B cell (primary cell): ENCODE data around the gene SUGP1. TPM values are rescaled to one million over a fixed set of nuclear protein-coding genes. Genes with fewer than 3 reads are reported as not detected.

Experiments used
- ATAC-seq: fragments of 200-7000 bp; cut with Tn5 transposase; one replicate; pipeline ENCODE4 v1.10.0; 2021; ENCODE audit warnings: low read depth, mild to moderate bottlenecking, moderate number of reproducible peaks, moderate library complexity
- CTCF ChIA-PET: fragments of 350-600 bp; sonication (Branson Sonifier 250); formaldehyde crosslinking; loops from one replicate; lab custom pipeline; 2021; ENCODE audit warnings: antibody characterized with exemption, inconsistent platforms; lab: Charles Lee
- POLR2A ChIA-PET: fragments of 350-600 bp; sonication (Branson Sonifier 250); formaldehyde crosslinking; loops from one replicate; lab custom pipeline; 2021; ENCODE audit warnings: antibody characterized with exemption; lab: Charles Lee
- DNase-seq: peaks from one replicate; pipeline ENCODE4 v3.0.0; 2013
- H2AFZ ChIP-seq: 2 replicates; pipeline ENCODE4 v1.6.1; 2012; ENCODE audit warnings: mild to moderate bottlenecking, low read depth, low read length; ENCODE audit not compliant: insufficient read depth, poor library complexity, severe bottlenecking
- H3K27ac ChIP-seq, 2 donors: 1 replicate in 1 of 2; 2 replicates in 1 of 2; pipeline ENCODE4 v1.5.1; 2012 to 2013; ENCODE audit warnings: low read length in 2 of 2, mild to moderate bottlenecking in 2 of 2, moderate library complexity in 1 of 2
- H3K27me3 ChIP-seq, 4 experiments: fragments of 200-600 bp in 1 of 4; sonication (generic) in 1 of 4; replicated peaks in 1 of 4; 1 replicate in 2 of 4; 2 replicates in 2 of 4; pipeline versions ENCODE4 v1.6.1 to v1.7.0; 2013 to 2016; ENCODE audit warnings: low read length in 3 of 4, mild to moderate bottlenecking in 2 of 4, mixed read lengths in 1 of 4, moderate library complexity in 1 of 4; ENCODE audit not compliant: insufficient read depth in 4 of 4, control insufficient read depth in 3 of 4; ENCODE audit errors: control extremely low read depth in 1 of 4
- H3K36me3 ChIP-seq, 2 experiments: replicated peaks in 1 of 2; 1 replicate in 1 of 2; 2 replicates in 1 of 2; pipeline versions ENCODE4 v1.6.1 to v1.7.1; 2013; ENCODE audit warnings: low read length in 1 of 2; ENCODE audit not compliant: insufficient read depth in 2 of 2, control insufficient read depth in 1 of 2; ENCODE audit errors: control extremely low read depth in 1 of 2, extremely low read depth in 1 of 2
- H3K4me1 ChIP-seq, 2 donors: fragments of 200-600 bp in 1 of 2; sonication (generic) in 1 of 2; 1 replicate in 1 of 2; 2 replicates in 1 of 2; pipeline versions ENCODE4 v1.5.1 to v1.6.1; 2013 to 2017; ENCODE audit warnings: low read length in 2 of 2; ENCODE audit not compliant: control insufficient read depth in 2 of 2, insufficient read depth in 2 of 2
- H3K4me2 ChIP-seq: replicated peaks from 2 replicates; pipeline ENCODE3; 2012; ENCODE audit warnings: mild to moderate bottlenecking, low read depth, low read length; ENCODE audit not compliant: poor library complexity, severe bottlenecking
- H3K4me3 ChIP-seq, 5 experiments: fragments of 200-600 bp in 1 of 5; sonication (generic) in 1 of 5; 1 replicate in 3 of 5; 2 replicates in 2 of 5; pipeline versions ENCODE4 v1.5.1 to v1.7.0; 2011 to 2016; ENCODE audit warnings: low read length in 4 of 5, mild to moderate bottlenecking in 4 of 5, low read depth in 2 of 5, control low read depth in 1 of 5, moderate library complexity in 1 of 5; ENCODE audit not compliant: insufficient read depth in 1 of 5; ENCODE audit errors: control extremely low read depth in 1 of 5, extremely low read depth in 1 of 5
- H3K79me2 ChIP-seq: fragments of 200-600 bp; sonication (generic); one replicate; pipeline ENCODE4 v1.6.0; 2016; ENCODE audit warnings: low read length; ENCODE audit not compliant: control insufficient read depth, insufficient read depth
- H3K9ac ChIP-seq: fragments of 200-600 bp; sonication (generic); 2 replicates; pipeline ENCODE4 v1.6.1; 2017; ENCODE audit warnings: mild to moderate bottlenecking, low read length, moderate library complexity
- H3K9me3 ChIP-seq, 3 donors: one replicate each; pipeline versions ENCODE4 v1.6.1 to v1.7.1; 2013; ENCODE audit warnings: low read length in 2 of 3; ENCODE audit not compliant: control insufficient read depth in 2 of 3, insufficient read depth in 1 of 3; ENCODE audit errors: control extremely low read depth in 1 of 3
- H4K20me1 ChIP-seq: 2 replicates; pipeline ENCODE4 v1.6.0; 2012; ENCODE audit warnings: mild to moderate bottlenecking, low read length; ENCODE audit not compliant: insufficient read depth, control insufficient read depth, poor library complexity, severe bottlenecking
- H3K27ac Mint-ChIP-seq: one replicate; pipeline ENCODE4 v1.8.0; 2021; ENCODE audit warnings: mixed read lengths
- H3K27me3 Mint-ChIP-seq: one replicate; pipeline ENCODE4 v1.8.0; 2021; ENCODE audit warnings: mixed read lengths
- H3K4me1 Mint-ChIP-seq: one replicate; pipeline ENCODE4 v1.8.0; 2021; ENCODE audit warnings: mixed read lengths
- H3K4me3 Mint-ChIP-seq: one replicate; pipeline ENCODE4 v1.8.0; 2021; ENCODE audit warnings: mixed read lengths
- H3K9me3 Mint-ChIP-seq: one replicate; pipeline ENCODE4 v1.8.0; 2022; ENCODE audit warnings: mixed read lengths; ENCODE audit not compliant: insufficient read depth
- EZH2 ChIP-seq: IDR thresholded peaks from 2 replicates; pipeline ENCODE4 v1.6.1; 2012; ENCODE audit warnings: borderline replicate concordance, low read depth, mild to moderate bottlenecking, moderate library complexity, low read length; ENCODE audit not compliant: insufficient read depth, poor library complexity, severe bottlenecking
- WGBS: methylation state at CpG from one replicate; pipeline ENCODE4 v1.1.5; 2013; ENCODE audit warnings: missing lambda C conversion rate; ENCODE audit not compliant: insufficient coverage; 5-methylcytosine and 5-hydroxymethylcytosine counted together
- intact Hi-C: fragments of 100-400 bp; cut with micrococcal nuclease; formaldehyde crosslinking; loops from one replicate; pipeline ENCODE4 v1.10.0; 2022
- polyA plus RNA-seq: library from polyadenylated mRNA; depleted of rRNA; stranded (reverse); fragments of >200 nt; gene quantifications from 2 replicates; pipeline ENCODE4 v1.2.3, GENCODE V29; 2012
- total RNA-seq, 2 donors: library from RNA; stranded (reverse); fragments of 120-200 nt in 1 of 2; gene quantifications; 1 replicate in 1 of 2; 2 replicates in 1 of 2; pipeline versions ENCODE4 v1.2.3 to v1.2.4, GENCODE V29; 2013 to 2022
- TF ChIP-seq, protein P1 (sequence below): fragments of 200-600 bp; IDR thresholded peaks from one replicate; pipeline ENCODE4 v1.8.0; 2022; ENCODE audit warnings: antibody characterized with exemption, mild to moderate bottlenecking

The SUGP1 gene
- total and polyA plus RNA-seq, 2 donors (not counting 1 experiment from before 2014, with no cell fraction given): 61.3 to 86.9 TPM

DNA sequence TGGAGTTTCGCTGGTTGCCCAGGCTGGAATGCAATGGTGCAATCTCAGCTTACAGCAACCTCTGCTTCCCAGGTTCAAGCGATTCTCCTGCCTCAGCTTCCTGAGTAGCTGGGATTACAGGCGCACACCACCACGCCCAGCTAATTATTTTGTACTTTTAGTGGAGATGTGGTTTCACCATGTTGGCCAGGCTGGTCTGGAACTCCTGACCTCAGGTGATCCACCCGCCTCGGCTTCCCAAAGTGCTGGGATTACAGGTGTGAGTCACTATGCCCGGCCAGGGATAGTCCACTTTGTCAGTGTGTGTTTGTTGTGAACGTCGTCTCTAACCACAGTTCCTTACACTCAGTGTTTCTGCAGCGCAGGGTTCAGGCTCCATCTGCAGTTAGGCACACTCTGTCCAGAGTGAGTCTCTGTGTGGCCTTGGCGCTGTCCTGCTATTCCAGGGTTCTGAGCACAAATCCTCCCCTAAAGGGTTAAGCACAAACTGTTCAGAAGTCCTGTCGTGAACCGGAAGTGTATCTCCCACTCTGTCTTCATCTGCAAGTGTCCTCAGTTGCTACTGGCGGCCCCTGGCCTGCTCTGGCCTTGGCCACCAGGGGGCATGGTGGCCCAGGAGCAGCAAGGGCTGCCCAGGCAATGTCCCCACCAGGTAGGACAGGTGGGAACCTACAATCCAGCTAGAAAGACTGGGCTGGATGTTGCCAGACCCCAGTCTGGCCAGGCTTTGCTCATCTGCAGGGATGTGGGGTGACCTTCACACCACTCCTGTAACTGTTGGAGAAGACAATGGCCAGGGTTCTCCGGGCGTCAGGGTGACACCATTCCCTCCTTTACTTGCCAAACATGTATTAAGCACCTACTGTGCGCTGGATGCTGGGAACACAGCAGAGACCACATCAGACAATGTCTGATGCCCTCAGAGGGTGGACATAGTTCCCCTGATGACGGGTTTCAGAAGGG is 46.4 kb upstream of the SUGP1 start:
- H3K4me1 Mint-ChIP-seq: peaks cover 15% of the 10 kb centered on the region
- Histone ChIP-seq H3K27me3 (no peaks in the 10 kb centered on the region), H4K20me1 (no peaks in the 10 kb centered on the region), H3K27ac (no peak overlapping the region), H3K4me3 (no peak overlapping the region), H3K4me2 (peak overlapping the region; percentile 26), H3K9ac (no peak overlapping the region), H3K36me3 (no peaks in the 10 kb centered on the region), H2AFZ (peak overlapping the region; percentile 53), H3K4me1 (peaks cover 10 to 23% of the 10 kb centered on the region in 2 donors), H3K9me3 (no peaks in the 10 kb centered on the region), H3K79me2 (no peaks in the 10 kb centered on the region)
- CTCF ChIA-PET: interaction anchor here (0.6 to 11.8 kb wide), 12 partner anchors 10 to 122 kb away, joined by 3 to 301 read pairs (median 4); partner anchors contain the start of gene GATAD2A
- TF ChIP-seq EZH2: no peak
- TF ChIP-seq, protein P1, sequence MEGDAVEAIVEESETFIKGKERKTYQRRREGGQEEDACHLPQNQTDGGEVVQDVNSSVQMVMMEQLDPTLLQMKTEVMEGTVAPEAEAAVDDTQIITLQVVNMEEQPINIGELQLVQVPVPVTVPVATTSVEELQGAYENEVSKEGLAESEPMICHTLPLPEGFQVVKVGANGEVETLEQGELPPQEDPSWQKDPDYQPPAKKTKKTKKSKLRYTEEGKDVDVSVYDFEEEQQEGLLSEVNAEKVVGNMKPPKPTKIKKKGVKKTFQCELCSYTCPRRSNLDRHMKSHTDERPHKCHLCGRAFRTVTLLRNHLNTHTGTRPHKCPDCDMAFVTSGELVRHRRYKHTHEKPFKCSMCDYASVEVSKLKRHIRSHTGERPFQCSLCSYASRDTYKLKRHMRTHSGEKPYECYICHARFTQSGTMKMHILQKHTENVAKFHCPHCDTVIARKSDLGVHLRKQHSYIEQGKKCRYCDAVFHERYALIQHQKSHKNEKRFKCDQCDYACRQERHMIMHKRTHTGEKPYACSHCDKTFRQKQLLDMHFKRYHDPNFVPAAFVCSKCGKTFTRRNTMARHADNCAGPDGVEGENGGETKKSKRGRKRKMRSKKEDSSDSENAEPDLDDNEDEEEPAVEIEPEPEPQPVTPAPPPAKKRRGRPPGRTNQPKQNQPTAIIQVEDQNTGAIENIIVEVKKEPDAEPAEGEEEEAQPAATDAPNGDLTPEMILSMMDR: peak; percentile 92
- H3K4me3 Mint-ChIP-seq: peak overlapping the region; percentile 42
- intact Hi-C loops: loop anchor here (1.0 to 2.0 kb wide), 2 partner anchors 18 to 39 kb away; partner anchors contain the start of gene GATAD2A
- DNase-seq (peak; percentile 81), ATAC-seq (peak; percentile 82)
- POLR2A ChIA-PET: interaction anchor here (0.6 to 1.0 kb wide), 3 partner anchors 80 to 124 kb away, joined by 3 read pairs; no protein-coding TSS in a partner anchor
- peak overlapping the region; percentile 86 for H3K27ac Mint-ChIP-seq
- H3K9me3 Mint-ChIP-seq: no peaks in the 10 kb centered on the region
- 51% methylated on average over 15 of the region's 18 CpGs for WGBS
- H3K27me3 Mint-ChIP-seq: no peaks in the 10 kb centered on the region
